ENCODE data around the gene TIAM1.
A peak's percentile ranks its signal among the peaks of the same experiment; 100 is the strongest.

Gene TIAM1

GRCh38 chr21:31090376-31090775, 253.7 kb downstream of the TIAM1 start:
- H3K4me1 Mint-ChIP-seq: peaks cover 7% of the 10 kb centered on the region
- H3K9me3 Mint-ChIP-seq: peaks cover 5% of the 10 kb centered on the region
- no peaks in the 10 kb centered on the region for H3K36me3 Mint-ChIP-seq
- ATAC-seq: no peak
- no peak overlapping the region for H3K4me3 Mint-ChIP-seq
- H3K27me3 Mint-ChIP-seq: peaks cover 22% of the 10 kb centered on the region
- no peak overlapping the region for H3K27ac Mint-ChIP-seq

- ATAC-seq: peak; percentile 24
- Mint-ChIP-seq H3K4me3 (no peak overlapping the region), H3K36me3 (no peaks in the 10 kb centered on the region), H3K27me3 (peaks cover 13% of the 10 kb centered on the region), H3K9me3 (peaks cover 2% of the 10 kb centered on the region), H3K4me1 (peaks cover 7% of the 10 kb centered on the region), H3K27ac (no peak overlapping the region)
Observed at GRCh38 chr21:31088474-31088751, 255.6 kb downstream of the TIAM1 start.

GRCh38 chr21:31087639-31088473, 256.2 kb downstream of the TIAM1 start:
- no peak overlapping the region for H3K4me3 Mint-ChIP-seq
- peaks cover 8% of the 10 kb centered on the region for H3K27me3 Mint-ChIP-seq
- ATAC-seq: no peak
- H3K9me3 Mint-ChIP-seq: peaks cover 2% of the 10 kb centered on the region
- H3K36me3 Mint-ChIP-seq: no peaks in the 10 kb centered on the region
- H3K4me1 Mint-ChIP-seq: peaks cover 7% of the 10 kb centered on the region
- H3K27ac Mint-ChIP-seq: no peak overlapping the region

GRCh38 chr21:31084689-31085088, 259.4 kb downstream of the TIAM1 start:
- Mint-ChIP-seq H3K4me3 (no peak overlapping the region), H3K27me3 (no peaks in the 10 kb centered on the region), H3K27ac (no peak overlapping the region), H3K4me1 (peaks cover 7% of the 10 kb centered on the region), H3K9me3 (peaks cover 2% of the 10 kb centered on the region), H3K36me3 (no peaks in the 10 kb centered on the region)
- ATAC-seq: no peak

DNA sequence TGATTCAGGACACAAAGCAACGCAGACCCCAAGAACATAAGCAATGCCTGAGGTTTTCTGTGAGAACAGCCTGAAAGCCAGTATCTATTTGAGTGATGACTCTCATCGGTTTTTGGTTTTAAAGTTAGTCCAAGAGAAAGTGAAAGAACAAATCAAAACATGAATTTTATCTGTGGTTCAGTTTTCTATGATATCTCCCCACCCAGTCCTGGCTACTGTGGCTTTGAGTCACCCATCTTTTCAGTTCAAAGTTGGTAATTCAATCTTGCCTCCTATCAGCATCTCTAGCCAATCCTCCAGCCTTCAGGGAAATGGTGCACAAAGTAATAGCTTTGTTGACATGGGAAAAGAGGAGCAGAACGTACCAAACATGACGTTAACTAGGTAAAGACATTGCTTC, 265.3 kb downstream of the TIAM1 start:
- Mint-ChIP-seq H3K9me3 (no peaks in the 10 kb centered on the region), H3K27me3 (no peaks in the 10 kb centered on the region), H3K27ac (no peak overlapping the region), H3K4me3 (no peak overlapping the region), H3K4me1 (no peaks in the 10 kb centered on the region), H3K36me3 (no peaks in the 10 kb centered on the region)
- no peak for ATAC-seq

DNA sequence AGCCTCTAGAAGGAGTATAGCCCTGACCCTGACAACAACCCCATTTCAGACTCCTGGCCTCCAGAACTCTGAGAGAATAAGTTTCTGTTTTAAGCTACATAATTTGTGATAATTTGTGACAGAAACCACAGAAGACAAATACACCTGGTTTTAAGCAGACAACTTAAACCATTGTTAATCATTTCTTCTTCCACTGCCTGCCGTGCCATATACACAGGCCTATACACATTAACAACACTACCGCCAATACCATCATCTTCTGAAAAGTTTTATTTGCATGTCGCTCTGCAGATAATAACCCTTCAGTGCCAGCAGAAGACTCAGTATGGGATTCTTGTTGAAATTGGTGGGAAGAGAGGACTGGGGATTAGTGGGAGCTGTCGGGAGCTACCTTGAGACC, 265.8 kb downstream of the TIAM1 start:
- Mint-ChIP-seq H3K36me3 (no peaks in the 10 kb centered on the region), H3K9me3 (no peaks in the 10 kb centered on the region), H3K27me3 (no peaks in the 10 kb centered on the region), H3K4me3 (no peak overlapping the region), H3K4me1 (no peaks in the 10 kb centered on the region), H3K27ac (no peak overlapping the region)
- no peak for ATAC-seq

DNA sequence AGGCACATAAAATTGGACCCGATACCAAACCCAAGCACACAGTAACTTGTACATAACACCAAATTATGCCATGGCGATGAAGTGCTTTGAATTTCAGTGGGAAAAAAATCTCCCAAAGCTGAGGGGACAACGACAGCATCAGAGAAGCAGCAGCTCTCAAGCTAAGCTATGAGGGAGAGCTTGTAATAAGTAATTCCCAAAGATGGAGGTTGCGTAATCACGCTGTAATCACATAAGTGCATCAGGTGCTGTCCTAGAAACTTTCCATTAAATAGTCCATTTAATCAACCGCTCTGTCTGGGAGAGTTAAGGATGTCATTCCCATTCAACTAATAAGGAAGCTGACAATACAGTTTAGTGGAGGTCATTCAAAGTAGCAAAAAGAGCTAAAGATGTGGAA, 268.2 kb downstream of the TIAM1 start:
- H3K36me3 Mint-ChIP-seq: no peaks in the 10 kb centered on the region
- no peak for ATAC-seq

GRCh38 chr21:31072533-31072932, 271.5 kb downstream of the TIAM1 start:
- ATAC-seq: no peak
- Mint-ChIP-seq H3K27ac (no peak overlapping the region), H3K36me3 (no peaks in the 10 kb centered on the region), H3K4me3 (no peak overlapping the region), H3K9me3 (no peaks in the 10 kb centered on the region), H3K4me1 (no peaks in the 10 kb centered on the region), H3K27me3 (no peaks in the 10 kb centered on the region)

More for the DNA sequence above, 268.2 kb downstream of the TIAM1 start:
- Mint-ChIP-seq H3K9me3 (no peaks in the 10 kb centered on the region), H3K27ac (no peak overlapping the region), H3K4me1 (no peaks in the 10 kb centered on the region), H3K27me3 (no peaks in the 10 kb centered on the region), H3K4me3 (no peak overlapping the region)
